Neutrophil (primary cell): Measurements from ENCODE around the gene RAE1.

Experiments used
- H3K27ac ChIP-seq: fragments of 200-600 bp; sonication (generic); 2 replicates; pipeline ENCODE4 v1.5.1; 2016; ENCODE audit warnings: mild to moderate bottlenecking, moderate library complexity
- H3K27me3 ChIP-seq: fragments of 200-600 bp; sonication (generic); 2 replicates; pipeline ENCODE4 v1.6.0; 2016; ENCODE audit warnings: mild to moderate bottlenecking
- H3K36me3 ChIP-seq: fragments of 200-600 bp; sonication (generic); 2 replicates; pipeline ENCODE4 v1.5.1; 2017
- H3K4me1 ChIP-seq, 2 experiments: fragments of 200-600 bp in 1 of 2; sonication (generic) in 1 of 2; 1 replicate in 1 of 2; 2 replicates in 1 of 2; pipeline versions ENCODE4 v1.5.1 to v1.6.1; 2013 to 2016; ENCODE audit warnings: low read depth in 1 of 2, low read length in 1 of 2, mild to moderate bottlenecking in 1 of 2, moderate library complexity in 1 of 2; ENCODE audit not compliant: control insufficient read depth in 1 of 2, insufficient read depth in 1 of 2
- H3K4me3 ChIP-seq, 2 experiments: fragments of 200-600 bp in 1 of 2; sonication (generic) in 1 of 2; 1 replicate in 1 of 2; 2 replicates in 1 of 2; pipeline ENCODE4 v1.5.1; 2013 to 2016; ENCODE audit warnings: low read depth in 1 of 2, low read length in 1 of 2, mild to moderate bottlenecking in 1 of 2, moderate library complexity in 1 of 2
- H3K9me3 ChIP-seq: fragments of 200-600 bp; sonication (generic); 2 replicates; pipeline ENCODE4 v1.5.1; 2016
- CTCF ChIP-seq: fragments of 200-600 bp; sonication (generic); IDR thresholded peaks from 2 replicates; pipeline ENCODE4 v1.5.1; 2016; ENCODE audit warnings: antibody characterized with exemption

RAE1 gene

GRCh38 chr20:57352305-57352704, 1.2 kb downstream of the RAE1 start:
- no peak for TF ChIP-seq CTCF
- Histone ChIP-seq H3K36me3 (no peaks in the 10 kb centered on the region), H3K27me3 (peaks cover 33% of the 10 kb centered on the region), H3K9me3 (no peaks in the 10 kb centered on the region), H3K4me3 (peak overlapping the region in 1 of 2 experiments; percentile 83), H3K4me1 (peaks cover 9 to 10% of the 10 kb centered on the region in 2 experiments), H3K27ac (no peak overlapping the region)

GRCh38 chr20:57353351-57353750, 2.3 kb downstream of the RAE1 start:
- Histone ChIP-seq H3K4me3 (no peak overlapping the region), H3K9me3 (no peaks in the 10 kb centered on the region), H3K4me1 (peaks cover 9 to 10% of the 10 kb centered on the region in 2 experiments), H3K27ac (no peak overlapping the region), H3K27me3 (peaks cover 22% of the 10 kb centered on the region), H3K36me3 (no peaks in the 10 kb centered on the region)
- TF ChIP-seq CTCF, result no peak

GRCh38 chr20:57361517-57361916, 10.5 kb downstream of the RAE1 start:
- no peaks in the 10 kb centered on the region for H3K9me3 ChIP-seq
- no peaks in the 10 kb centered on the region for H3K27me3 ChIP-seq
- H3K27ac ChIP-seq, result no peak overlapping the region
- H3K4me1 ChIP-seq, result no peaks in the 10 kb centered on the region
- TF ChIP-seq CTCF, result no peak
- no peak overlapping the region for H3K4me3 ChIP-seq
- peaks cover 42% of the 10 kb centered on the region for H3K36me3 ChIP-seq

GRCh38 chr20:57364451-57364850, 13.4 kb downstream of the RAE1 start:
- Histone ChIP-seq H3K36me3 (peaks cover 69% of the 10 kb centered on the region), H3K4me3 (no peak overlapping the region), H3K27ac (no peak overlapping the region)

GRCh38 chr20:57369596-57369995, 18.5 kb downstream of the RAE1 start:
- H3K4me1 ChIP-seq, result peaks cover 25 to 29% of the 10 kb centered on the region in 2 experiments
- peak overlapping the region; percentile 64 for H3K27ac ChIP-seq
- TF ChIP-seq CTCF, result no peak
- no peaks in the 10 kb centered on the region for H3K9me3 ChIP-seq
- peaks cover 68% of the 10 kb centered on the region for H3K36me3 ChIP-seq
- H3K4me3 ChIP-seq, result no peak overlapping the region
- H3K27me3 ChIP-seq, result no peaks in the 10 kb centered on the region

More at GRCh38 chr20:57364451-57364850, 13.4 kb downstream of the RAE1 start:
- no peak for TF ChIP-seq CTCF
- Histone ChIP-seq H3K27me3 (no peaks in the 10 kb centered on the region), H3K4me1 (peaks cover 4 to 5% of the 10 kb centered on the region in 2 experiments), H3K9me3 (no peaks in the 10 kb centered on the region)

- Histone ChIP-seq H3K36me3 (peaks cover 66% of the 10 kb centered on the region), H3K4me1 (peaks cover 32 to 36% of the 10 kb centered on the region in 2 experiments), H3K27me3 (no peaks in the 10 kb centered on the region), H3K27ac (peak overlapping the region; percentile 64), H3K9me3 (no peaks in the 10 kb centered on the region), H3K4me3 (no peak overlapping the region)
- no peak for TF ChIP-seq CTCF
Measured at GRCh38 chr20:57370316-57370715, 19.3 kb downstream of the RAE1 start.
